Neuronal stem cell (in vitro differentiated cells): ENCODE data around the gene SAMD10.

Experiments
- DNase-seq: peaks from one replicate; pipeline ENCODE4 v3.0.0-alpha.2; 2013; ENCODE audit warnings: low spot score
- H2AFZ ChIP-seq: one replicate; pipeline ENCODE4 v1.6.1; 2013; ENCODE audit warnings: mild to moderate bottlenecking, low read length, inconsistent platforms
- H2AK5ac ChIP-seq: 2 replicates; pipeline ENCODE4 v1.6.1; 2013; ENCODE audit warnings: low read depth, mild to moderate bottlenecking, inconsistent platforms, low read length, moderate library complexity, mixed read lengths
- H2BK120ac ChIP-seq: 2 replicates; pipeline ENCODE4 v1.6.1; 2013; ENCODE audit warnings: low read depth, mild to moderate bottlenecking, inconsistent platforms, low read length, moderate library complexity, mixed read lengths
- H2BK12ac ChIP-seq: one replicate; pipeline ENCODE4 v1.6.1; 2013; ENCODE audit warnings: low read length, inconsistent platforms
- H2BK15ac ChIP-seq: 2 replicates; pipeline ENCODE4 v1.6.1; 2013; ENCODE audit warnings: mild to moderate bottlenecking, low read length, inconsistent platforms, mixed read lengths
- H2BK5ac ChIP-seq: one replicate; pipeline ENCODE4 v1.6.1; 2013; ENCODE audit warnings: inconsistent platforms, mild to moderate bottlenecking, low read length, moderate library complexity
- H3K14ac ChIP-seq: one replicate; pipeline ENCODE4 v1.6.1; 2013; ENCODE audit warnings: low read length, inconsistent platforms
- H3K18ac ChIP-seq: 2 replicates; pipeline ENCODE4 v1.6.1; 2013; ENCODE audit warnings: low read length, inconsistent platforms
- H3K23ac ChIP-seq: 2 replicates; pipeline ENCODE4 v1.6.1; 2013; ENCODE audit warnings: low read depth, mild to moderate bottlenecking, mixed read lengths, low read length, inconsistent platforms; ENCODE audit not compliant: poor library complexity
- H3K27ac ChIP-seq: replicated peaks from 3 replicates; pipeline ENCODE4 v1.5.1; 2013; ENCODE audit warnings: low read length, inconsistent platforms
- H3K27me3 ChIP-seq, 3 experiments: 2 replicates each; pipeline ENCODE4 v1.6.1; 2013; ENCODE audit warnings: low read length in 3 of 3, mild to moderate bottlenecking in 2 of 3, inconsistent platforms in 1 of 3, low read depth in 1 of 3, mixed read lengths in 1 of 3, moderate library complexity in 1 of 3; ENCODE audit not compliant: control insufficient read depth in 3 of 3, insufficient read depth in 3 of 3
- H3K36me3 ChIP-seq, 2 donors: replicated peaks in 1 of 2; 2 replicates each; pipeline ENCODE4 v1.6.1; 2013; ENCODE audit warnings: low read length in 2 of 2; ENCODE audit not compliant: control insufficient read depth in 2 of 2, insufficient read depth in 2 of 2
- H3K4ac ChIP-seq: 2 replicates; pipeline ENCODE4 v1.6.1; 2013; ENCODE audit warnings: inconsistent platforms, mild to moderate bottlenecking, low read length, moderate library complexity
- H3K4me1 ChIP-seq, 2 donors: 1 replicate in 1 of 2; 2 replicates in 1 of 2; pipeline ENCODE4 v1.6.1; 2013; ENCODE audit warnings: low read length in 2 of 2, low read depth in 1 of 2; ENCODE audit not compliant: control insufficient read depth in 2 of 2, insufficient read depth in 1 of 2
- H3K4me2 ChIP-seq: one replicate; pipeline ENCODE4 v1.6.1; 2013; ENCODE audit warnings: mild to moderate bottlenecking, low read length, inconsistent platforms; ENCODE audit not compliant: insufficient read depth, poor library complexity, severe bottlenecking
- H3K4me3 ChIP-seq, 2 donors: 2 replicates each; pipeline ENCODE4 v1.5.1; 2013; ENCODE audit warnings: low read length in 2 of 2, mild to moderate bottlenecking in 2 of 2, inconsistent platforms in 1 of 2, moderate library complexity in 1 of 2
- H3K79me1 ChIP-seq: one replicate; pipeline ENCODE4 v1.6.1; 2013; ENCODE audit warnings: low read depth, mild to moderate bottlenecking, inconsistent platforms, low read length, moderate library complexity
- H3K9ac ChIP-seq: one replicate; pipeline ENCODE4 v1.6.1; 2013; ENCODE audit warnings: mild to moderate bottlenecking, low read depth, low read length, inconsistent platforms; ENCODE audit not compliant: poor library complexity
- H3K9me3 ChIP-seq, 2 donors: replicated peaks in 1 of 2; 2 replicates each; pipeline versions ENCODE3 to v1.6.1; 2013; ENCODE audit warnings: low read length in 2 of 2, mild to moderate bottlenecking in 2 of 2, inconsistent platforms in 1 of 2, low read depth in 1 of 2, mixed read lengths in 1 of 2, moderate library complexity in 1 of 2; ENCODE audit not compliant: control insufficient read depth in 2 of 2, insufficient read depth in 1 of 2
- H4K8ac ChIP-seq: one replicate; pipeline ENCODE4 v1.6.1; 2013; ENCODE audit warnings: low read depth, mild to moderate bottlenecking, inconsistent platforms, low read length, moderate library complexity
- H4K91ac ChIP-seq: one replicate; pipeline ENCODE4 v1.6.1; 2013; ENCODE audit warnings: low read length, low read depth, mild to moderate bottlenecking, inconsistent platforms; ENCODE audit not compliant: poor library complexity
- WGBS, 2 donors: extraction: QIAGEN DNeasy Blood & Tissue Kit; methylation state at CpG; one replicate each; pipeline ENCODE4 v1.1.7; 2013; ENCODE audit warnings: missing lambda C conversion rate in 2 of 2, mixed read lengths in 1 of 2; ENCODE audit not compliant: insufficient read length in 2 of 2, insufficient replicate concordance in 1 of 2; ENCODE audit errors: extremely low coverage in 2 of 2; 5-methylcytosine and 5-hydroxymethylcytosine counted together

Gene SAMD10

GRCh38 chr20:63944078-63944941, 35.1 kb downstream of the SAMD10 start:
- no peak overlapping the region for H3K4me3 ChIP-seq
- no peak overlapping the region for H3K27ac ChIP-seq
- H3K36me3 ChIP-seq = peaks cover 39 to 66% of the 10 kb centered on the region in 2 donors
- H4K8ac ChIP-seq = no peak overlapping the region
- H2AFZ ChIP-seq = no peak overlapping the region
- peak overlapping the region; percentile 34 for H3K23ac ChIP-seq
- no peak for DNase-seq
- H2AK5ac ChIP-seq = no peak overlapping the region
- H2BK15ac ChIP-seq = no peak overlapping the region
- H3K14ac ChIP-seq = no peak overlapping the region
- H3K4ac ChIP-seq = no peak overlapping the region
- H4K91ac ChIP-seq = no peak overlapping the region
- WGBS, 2 donors = no CpG with 5 or more reads among the region's 35 CpGs
- H3K4me1 ChIP-seq = peaks cover 8 to 17% of the 10 kb centered on the region in 2 donors
- peak overlapping the region; percentile 28 for H3K18ac ChIP-seq
- no peak overlapping the region for H2BK120ac ChIP-seq
- no peaks in the 10 kb centered on the region for H3K9me3 ChIP-seq
- H2BK12ac ChIP-seq = peak overlapping the region; percentile 58
- peaks cover 34% of the 10 kb centered on the region for H3K79me1 ChIP-seq
- H3K27me3 ChIP-seq = no peaks in the 10 kb centered on the region
- H3K4me2 ChIP-seq = no peak overlapping the region
- no peak overlapping the region for H3K9ac ChIP-seq
- no peak overlapping the region for H2BK5ac ChIP-seq

DNA sequence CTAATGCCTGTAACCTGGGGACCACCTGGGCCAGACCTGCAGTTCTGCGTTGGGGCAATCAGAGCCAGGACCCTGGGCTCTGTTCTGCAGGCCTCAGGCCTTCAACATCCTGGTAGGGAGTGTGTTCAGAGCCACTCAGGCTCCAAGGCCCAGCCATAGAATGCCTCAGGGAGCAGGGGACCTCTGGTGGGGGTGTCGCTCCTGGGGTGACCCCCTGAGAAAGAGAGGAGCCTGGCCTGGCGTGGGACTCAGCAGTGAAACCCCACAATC, 35.7 kb downstream of the SAMD10 start:
- Histone ChIP-seq H2AK5ac (no peak overlapping the region), H3K27ac (no peak overlapping the region), H3K9ac (no peak overlapping the region), H3K18ac (no peak overlapping the region), H4K91ac (no peak overlapping the region), H3K79me1 (peaks cover 34% of the 10 kb centered on the region), H2BK12ac (no peak overlapping the region), H3K14ac (no peak overlapping the region), H2BK15ac (no peak overlapping the region), H3K27me3 (no peaks in the 10 kb centered on the region), H2BK5ac (no peak overlapping the region), H3K4me2 (no peak overlapping the region), H3K4me3 (no peak overlapping the region), H3K23ac (no peak overlapping the region), H3K4me1 (peaks cover 3 to 11% of the 10 kb centered on the region in 2 donors), H2AFZ (no peak overlapping the region), H4K8ac (no peak overlapping the region), H3K9me3 (no peaks in the 10 kb centered on the region), H2BK120ac (no peak overlapping the region), H3K36me3 (peaks cover 39 to 71% of the 10 kb centered on the region in 2 donors), H3K4ac (no peak overlapping the region)
- DNase-seq = no peak
- no CpG with 5 or more reads among the region's 3 CpGs for WGBS, 2 donors

DNA sequence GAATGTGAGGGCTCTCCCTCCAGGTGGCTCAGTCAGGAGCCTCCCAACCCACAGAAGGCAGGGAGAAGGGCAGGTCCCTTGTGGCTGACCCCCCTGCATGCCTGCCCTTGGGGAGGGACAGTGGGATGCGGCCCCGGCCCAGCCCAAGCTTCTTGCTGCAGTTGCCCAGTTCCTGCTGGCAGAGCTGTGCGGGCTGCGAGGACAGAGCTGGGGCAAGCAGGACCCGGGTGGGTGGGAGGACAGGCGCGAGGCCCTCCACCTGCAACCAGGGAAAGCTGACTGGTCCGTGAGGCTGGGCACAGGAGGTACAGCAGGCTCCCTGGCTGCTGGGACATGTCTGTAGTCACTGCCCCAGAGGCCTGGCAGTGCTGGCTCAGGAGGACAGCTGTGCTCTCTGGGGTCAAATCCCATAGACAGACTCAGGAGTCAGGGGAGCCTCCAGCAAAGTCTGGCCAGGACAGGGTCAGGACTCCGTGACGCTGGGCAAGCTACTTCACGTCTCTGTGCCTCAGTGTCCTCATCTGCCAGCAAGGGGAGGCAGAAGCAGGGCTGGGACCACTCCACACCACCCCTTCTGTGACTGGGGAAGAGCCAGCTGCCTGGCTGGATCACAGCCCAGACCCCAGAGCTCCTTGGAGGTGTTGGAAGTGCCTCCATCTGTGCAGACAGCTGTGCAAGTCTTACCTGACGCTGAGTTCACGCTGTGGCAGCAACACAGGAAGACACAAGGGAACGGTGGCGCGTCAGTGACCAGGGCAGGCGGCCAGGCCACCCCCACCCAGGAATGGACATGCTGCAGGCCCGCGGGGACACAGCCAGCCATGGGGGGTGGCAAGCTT, 36.3 kb downstream of the SAMD10 start:
- Histone ChIP-seq H2BK120ac (no peak overlapping the region), H2AFZ (no peak overlapping the region), H3K79me1 (peaks cover 34% of the 10 kb centered on the region), H3K4me1 (peaks cover 0 to 8% of the 10 kb centered on the region in 2 donors), H3K18ac (no peak overlapping the region), H2AK5ac (no peak overlapping the region), H2BK12ac (no peak overlapping the region), H4K91ac (no peak overlapping the region), H4K8ac (no peak overlapping the region), H3K23ac (peak overlapping the region; percentile 8), H3K9me3 (peaks cover 0 to 1% of the 10 kb centered on the region in 2 donors), H3K27ac (peak overlapping the region; percentile 78), H3K9ac (peak overlapping the region; percentile 17), H3K4me3 (no peak overlapping the region), H3K4ac (no peak overlapping the region), H3K27me3 (no peaks in the 10 kb centered on the region), H2BK5ac (no peak overlapping the region), H2BK15ac (no peak overlapping the region), H3K4me2 (no peak overlapping the region), H3K36me3 (peaks cover 39 to 76% of the 10 kb centered on the region in 2 donors), H3K14ac (no peak overlapping the region)
- no peak for DNase-seq
- WGBS, 2 donors = no CpG with 5 or more reads among the region's 19 CpGs
